HepG2 (cell line): ENCODE measurements around the gene FGD4. TPM values are rescaled to one million over a fixed set of nuclear protein-coding genes. Genes with fewer than 3 reads are reported as not detected.

Experiments used
- ATAC-seq: fragments of 200-7000 bp; cut with Tn5 transposase; 3 replicates; pipeline ENCODE4 v1.9.1; 2020; ENCODE audit warnings: mild to moderate bottlenecking, moderate library complexity
- BruUV-seq: library from RNA; stranded (reverse); fragments of 400-500 nt; replicated peaks from 2 replicates; lab custom pipeline; 2021; lab: Mats Ljungman, UMichigan
- CTCF ChIA-PET: fragments of 300-600 bp; formaldehyde crosslinking; extraction: SDS; loops from one replicate; lab custom pipeline; 2021; ENCODE audit warnings: low total read pairs, inconsistent platforms, low intra/inter-chr PET ratio; lab: Yijun Ruan, JAX
- POLR2A ChIA-PET: fragments of 350-600 bp; sonication (Branson Sonifier 250); formaldehyde crosslinking; loops from one replicate; lab custom pipeline; 2020; ENCODE audit warnings: antibody characterized with exemption, inconsistent platforms; lab: Yijun Ruan, JAX
- DNase-seq: peaks from one replicate; pipeline ENCODE4 v3.0.0-alpha.2; 2015; ENCODE audit warnings: low spot score
- FAIRE-seq: peaks from 3 replicates; lab custom pipeline; 2011; peaks lifted over from hg19 to GRCh38; lab: Jason Lieb, UNC
- H2AFZ ChIP-seq: one replicate; pipeline ENCODE4 v1.6.1; 2011; ENCODE audit warnings: low read length, inconsistent platforms
- H3K27ac ChIP-seq: fragments of 300-600 bp; 3 replicates; pipeline ENCODE4 v1.8.0; 2011; ENCODE audit warnings: mixed run types, mild to moderate bottlenecking, mixed read lengths, low read length, inconsistent platforms; ENCODE audit not compliant: insufficient read depth; ENCODE audit errors: extremely low read length
- H3K27me3 ChIP-seq, 2 experiments: fragments of 200-600 bp in 1 of 2; 2 replicates in 1 of 2; 3 replicates in 1 of 2; pipeline versions ENCODE4 v1.6.0 to v1.8.0; 2011; ENCODE audit warnings: low read length in 2 of 2, mild to moderate bottlenecking in 2 of 2, moderate library complexity in 2 of 2, inconsistent platforms in 1 of 2; ENCODE audit not compliant: insufficient read depth in 2 of 2, control insufficient read depth in 1 of 2
- H3K36me3 ChIP-seq, 2 experiments: fragments of 200-600 bp in 1 of 2; replicated peaks in 1 of 2; 2 replicates in 1 of 2; 3 replicates in 1 of 2; pipeline versions ENCODE4 v1.5.1 to v1.8.0; 2011; ENCODE audit warnings: low read length in 2 of 2, inconsistent platforms in 1 of 2; ENCODE audit not compliant: insufficient read depth in 2 of 2, control insufficient read depth in 1 of 2
- H3K4me1 ChIP-seq: 2 replicates; pipeline ENCODE4 v1.5.1; 2012; ENCODE audit warnings: low read length, inconsistent platforms; ENCODE audit not compliant: insufficient read depth
- H3K4me2 ChIP-seq: 2 replicates; pipeline ENCODE4 v1.6.0; 2011; ENCODE audit warnings: low read depth, low read length, inconsistent platforms
- H3K4me3 ChIP-seq, 3 experiments: fragments of 200-600 bp in 1 of 3; sonication (generic), shearing (Covaris generic) in 1 of 3; replicated peaks in 1 of 3; 2 replicates each; pipeline ENCODE4 v1.5.1; 2011 to 2016; ENCODE audit warnings: low read length in 3 of 3, inconsistent platforms in 2 of 3, low read depth in 2 of 3, mild to moderate bottlenecking in 2 of 3, control low read depth in 1 of 3, mixed read lengths in 1 of 3; ENCODE audit not compliant: insufficient read depth in 1 of 3
- H3K79me2 ChIP-seq: one replicate; pipeline ENCODE4 v1.6.1; 2011; ENCODE audit warnings: low read length, inconsistent platforms; ENCODE audit not compliant: insufficient read depth
- H3K9ac ChIP-seq: 2 replicates; pipeline ENCODE4 v1.6.0; 2011; ENCODE audit warnings: mild to moderate bottlenecking, low read depth, low read length, inconsistent platforms; ENCODE audit not compliant: insufficient read depth
- H3K9me3 ChIP-seq: 2 replicates; pipeline ENCODE4 v1.5.1; 2012; ENCODE audit warnings: mild to moderate bottlenecking, low read length
- H4K20me1 ChIP-seq: 2 replicates; pipeline ENCODE4 v1.6.0; 2011; ENCODE audit warnings: inconsistent platforms, mild to moderate bottlenecking, low read length, moderate library complexity; ENCODE audit not compliant: insufficient read depth
- CBX1 ChIP-seq: IDR thresholded peaks from one replicate; pipeline ENCODE4 v1.6.1; 2016; ENCODE audit warnings: antibody characterized with exemption, low read depth
- FOXJ3 ChIP-seq: sonication (generic); formaldehyde crosslinking; IDR thresholded peaks from 2 replicates; pipeline ENCODE4 v1.4.0; 2020; ENCODE audit warnings: missing genetic modification reagents, mild to moderate bottlenecking, borderline replicate concordance
- MTA3 ChIP-seq: sonication (generic); formaldehyde crosslinking; IDR thresholded peaks from 2 replicates; pipeline ENCODE4 v1.4.0; 2020; ENCODE audit warnings: missing genetic modification reagents
- NFYC ChIP-seq: IDR thresholded peaks from 2 replicates; pipeline ENCODE4 v1.6.1; 2016; ENCODE audit warnings: missing genetic modification reagents, missing compliant biosample characterization
- TBL1XR1 ChIP-seq: fragments of 150-350 bp; IDR thresholded peaks from 2 replicates; pipeline ENCODE4 v1.6.1; 2014; ENCODE audit warnings: borderline replicate concordance, low read length; ENCODE audit not compliant: partially characterized antibody
- TOPORS ChIP-seq: sonication (generic); formaldehyde crosslinking; IDR thresholded peaks from 2 replicates; pipeline ENCODE4 v1.8.0; 2023; ENCODE audit warnings: mild to moderate bottlenecking, missing genetic modification reagents
- U2AF2 ChIP-seq: fragments of 200-400 bp; formaldehyde crosslinking; IDR thresholded peaks from 2 replicates; pipeline ENCODE4 v1.6.1; 2017; ENCODE audit warnings: low read depth, mild to moderate bottlenecking, low read length
- ZBTB7B ChIP-seq: sonication (generic); formaldehyde crosslinking; IDR thresholded peaks from 2 replicates; pipeline ENCODE4 v1.4.0; 2020; ENCODE audit warnings: missing genetic modification reagents
- ZNF510 ChIP-seq: sonication (generic); formaldehyde crosslinking; IDR thresholded peaks from 2 replicates; pipeline ENCODE4 v1.4.0; 2020; ENCODE audit warnings: low read depth, mild to moderate bottlenecking, missing genetic modification reagents
- ZNF577 ChIP-seq: sonication (generic); formaldehyde crosslinking; IDR thresholded peaks from 2 replicates; pipeline ENCODE4 v1.4.0; 2020; ENCODE audit warnings: mild to moderate bottlenecking, low read depth, missing genetic modification reagents, borderline replicate concordance
- ZNF788 ChIP-seq: sonication (generic); formaldehyde crosslinking; IDR thresholded peaks from 2 replicates; pipeline ENCODE4 v1.5.0; 2020; ENCODE audit warnings: mild to moderate bottlenecking, missing genetic modification reagents, borderline replicate concordance
- ZNF878 ChIP-seq: sonication (generic); formaldehyde crosslinking; IDR thresholded peaks from 2 replicates; pipeline ENCODE4 v1.8.1; 2023; ENCODE audit warnings: mild to moderate bottlenecking, missing genetic modification reagents, moderate library complexity
- ZSCAN25 ChIP-seq: sonication (generic); formaldehyde crosslinking; IDR thresholded peaks from 2 replicates; pipeline ENCODE4 v1.8.0; 2022; ENCODE audit warnings: mild to moderate bottlenecking, missing genetic modification reagents
- WGBS: methylation state at CpG from one replicate; pipeline ENCODE4 v1.1.6; 2017; ENCODE audit warnings: low lambda C conversion rate; 5-methylcytosine and 5-hydroxymethylcytosine counted together
- in situ Hi-C: cut with HindIII; loops from 2 replicates; pipeline ENCODE4 v1.10.0; 2017; ENCODE audit warnings: low pct_unique_long_range_greater_than_20kb; ENCODE audit not compliant: extremely low pct_ligation_motif_present
- intact Hi-C: fragments of 100-400 bp; cut with micrococcal nuclease; formaldehyde crosslinking; loops from one replicate; pipeline ENCODE4 v1.10.0; 2022; ENCODE audit not compliant: unreplicated experiment
- polyA plus RNA-seq, 8 experiments: library from polyadenylated mRNA; depleted of rRNA in 3 of 8; stranded (reverse) in 7 of 8; unstranded in 1 of 8; fragments of >200 nt; fragmentation: Illumina TruSeq in 4 of 8; extraction: Trizol in 4 of 8; gene quantifications; 2 replicates each; pipeline versions ENCODE4 v1.2.1 to v1.2.3, GENCODE V29; 2011 to 2016; ENCODE audit warnings: low read depth in 4 of 8, missing spikeins in 1 of 8, mixed read lengths in 1 of 8; ENCODE audit not compliant: insufficient read depth in 1 of 8
- total RNA-seq, 5 experiments: library from RNA; depleted of rRNA; stranded (reverse); fragments of >200 nt; fragmentation: Illumina TruSeq; extraction: Trizol; gene quantifications; 2 replicates each; pipeline ENCODE4 v1.2.3, GENCODE V29; 2016; ENCODE audit warnings: low read depth in 1 of 5
- TF ChIP-seq, protein P1 (sequence below): sonication (generic); formaldehyde crosslinking; IDR thresholded peaks from 2 replicates; pipeline ENCODE4 v1.4.0; 2020; ENCODE audit warnings: missing genetic modification reagents
- TF ChIP-seq, protein P2 (sequence below): sonication (generic); formaldehyde crosslinking; IDR thresholded peaks from 2 replicates; pipeline ENCODE4 v1.5.0; 2020; ENCODE audit warnings: missing genetic modification reagents
- TF ChIP-seq, protein P3 (sequence below): sonication (generic); formaldehyde crosslinking; IDR thresholded peaks from 2 replicates; pipeline ENCODE4 v1.5.0; 2020; ENCODE audit warnings: missing genetic modification reagents, mild to moderate bottlenecking, borderline replicate concordance
- TF ChIP-seq, protein P4 (sequence below): sonication (generic); formaldehyde crosslinking; IDR thresholded peaks from 2 replicates; pipeline ENCODE4 v1.4.0; 2020; ENCODE audit warnings: mild to moderate bottlenecking, missing genetic modification reagents

Gene FGD4
- total and polyA plus RNA-seq, 2 of the 13 experiments (the other 11 are each of a cell fraction or from before 2014, with no cell fraction given), result 4.6 to 6.6 TPM

DNA sequence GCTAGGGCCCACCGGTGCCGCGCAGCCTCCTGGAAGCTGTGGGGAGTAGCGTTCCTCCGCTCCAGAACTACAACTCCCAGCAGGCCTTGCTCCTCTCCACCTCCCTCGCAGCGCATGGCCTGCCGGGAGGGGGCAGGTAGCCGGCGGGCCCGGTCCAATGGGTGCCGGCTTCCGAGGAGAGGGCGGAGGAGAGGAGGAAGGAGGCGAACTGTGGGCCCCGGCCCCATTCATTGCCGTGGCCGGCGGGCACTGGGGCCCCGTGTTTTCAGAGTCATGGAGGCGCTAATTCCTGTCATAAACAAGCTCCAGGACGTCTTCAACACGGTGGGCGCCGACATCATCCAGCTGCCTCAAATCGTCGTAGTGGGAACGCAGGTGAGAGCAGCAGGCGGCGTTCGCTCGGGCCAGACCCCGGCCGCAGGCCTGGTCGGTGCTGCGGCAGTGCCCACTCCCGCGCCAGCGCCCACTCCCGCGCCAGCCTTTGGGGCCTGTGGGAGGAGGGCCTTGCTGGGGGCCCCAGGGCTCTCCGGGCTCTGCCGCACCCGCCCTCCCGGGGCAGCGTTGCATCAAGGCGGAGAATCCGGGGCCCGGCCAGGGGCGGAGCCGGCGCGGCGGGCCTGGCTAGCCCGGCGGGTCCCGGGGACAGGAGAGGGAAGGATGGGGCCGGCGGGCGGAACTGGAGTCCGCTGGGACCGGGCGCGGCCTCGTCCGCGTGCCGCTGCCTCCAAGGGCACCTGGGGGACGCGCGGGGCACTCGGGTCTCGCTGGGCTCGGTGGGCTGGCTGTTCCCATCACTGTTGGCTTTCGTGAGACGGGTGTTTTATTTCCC, 279.9 kb downstream of the FGD4 start, which contains the start of gene DNM1L:
TSS of gene DNM1L (plus strand) at position 211 of the 829 bp plus-strand sequence. CDS start at position 274, 63 bp downstream.
- Histone ChIP-seq H3K9me3 (no peaks in the 10 kb centered on the region), H3K4me3 (peak within 1 kb of the TSS; percentile 84 to 85 (median 84)), H3K9ac (peak within 1 kb of the TSS; percentile 92), H4K20me1 (no peaks in the 10 kb centered on the region), H2AFZ (peak within 1 kb of the TSS; percentile 20), H3K27me3 (no peaks in the 10 kb centered on the region; a peak in 1 of 5 replicates), H3K4me2 (peak within 1 kb of the TSS; percentile 76), H3K36me3 (no peaks in the 10 kb centered on the region), H3K4me1 (peaks cover 64% of the 10 kb centered on the region), H3K27ac (peak within 1 kb of the TSS; percentile 92), H3K79me2 (peaks cover 43% of the 10 kb centered on the region)
- DNase-seq (peak; percentile 93), FAIRE-seq (peak; percentile 74), ATAC-seq (peak; percentile 96)
- ChIA-PET CTCF (no interaction called here), POLR2A (interaction anchor here (1.9 to 3.2 kb wide), 2 partner anchors 76 to 217 kb away, joined by 6 to 13 read pairs; partner anchors contain the start of genes PKP2 and YARS2)
- 2% methylated on average over 28 of the region's 76 CpGs for WGBS
- intact Hi-C loops (loop anchor here (5.0 to 10.0 kb wide), 2 partner anchors 137 to 285 kb away; partner anchors contain the start of gene FGD4), in situ Hi-C loops (loop anchor here (10.0 kb wide), 1 partner anchor 315 kb away; no protein-coding TSS in a partner anchor)
- TSS peak; percentile 53 for BruUV-seq
- TF ChIP-seq NFYC (CRISPR knock-in tag) (peak; percentile 83), U2AF2 (no peak), ZNF788 (CRISPR knock-in tag) (peak; percentile 87; the same call in 1 of the 2 replicates), TOPORS (CRISPR knock-in tag) (peak; percentile 70; the same call in 1 of the 2 replicates), ZNF577 (CRISPR knock-in tag) (0 out of 2 replicates have a peak, but pooled peaks have one; percentile 55), MTA3 (CRISPR knock-in tag) (no peak), TBL1XR1 (peak; percentile 81), ZBTB7B (CRISPR knock-in tag) (0 out of 2 replicates have a peak, but pooled peaks have one; percentile 15), CBX1 (no peak), ZSCAN25 (peak; percentile 38; the same call in 1 of the 2 replicates), ZNF510 (CRISPR knock-in tag) (peak; percentile 74; the same call in 1 of the 2 replicates), FOXJ3 (CRISPR knock-in tag) (0 out of 2 replicates have a peak, but pooled peaks have one; percentile 42), ZNF878 (no peak; the same call in 1 of the 2 replicates)
- TF ChIP-seq, protein P1, sequence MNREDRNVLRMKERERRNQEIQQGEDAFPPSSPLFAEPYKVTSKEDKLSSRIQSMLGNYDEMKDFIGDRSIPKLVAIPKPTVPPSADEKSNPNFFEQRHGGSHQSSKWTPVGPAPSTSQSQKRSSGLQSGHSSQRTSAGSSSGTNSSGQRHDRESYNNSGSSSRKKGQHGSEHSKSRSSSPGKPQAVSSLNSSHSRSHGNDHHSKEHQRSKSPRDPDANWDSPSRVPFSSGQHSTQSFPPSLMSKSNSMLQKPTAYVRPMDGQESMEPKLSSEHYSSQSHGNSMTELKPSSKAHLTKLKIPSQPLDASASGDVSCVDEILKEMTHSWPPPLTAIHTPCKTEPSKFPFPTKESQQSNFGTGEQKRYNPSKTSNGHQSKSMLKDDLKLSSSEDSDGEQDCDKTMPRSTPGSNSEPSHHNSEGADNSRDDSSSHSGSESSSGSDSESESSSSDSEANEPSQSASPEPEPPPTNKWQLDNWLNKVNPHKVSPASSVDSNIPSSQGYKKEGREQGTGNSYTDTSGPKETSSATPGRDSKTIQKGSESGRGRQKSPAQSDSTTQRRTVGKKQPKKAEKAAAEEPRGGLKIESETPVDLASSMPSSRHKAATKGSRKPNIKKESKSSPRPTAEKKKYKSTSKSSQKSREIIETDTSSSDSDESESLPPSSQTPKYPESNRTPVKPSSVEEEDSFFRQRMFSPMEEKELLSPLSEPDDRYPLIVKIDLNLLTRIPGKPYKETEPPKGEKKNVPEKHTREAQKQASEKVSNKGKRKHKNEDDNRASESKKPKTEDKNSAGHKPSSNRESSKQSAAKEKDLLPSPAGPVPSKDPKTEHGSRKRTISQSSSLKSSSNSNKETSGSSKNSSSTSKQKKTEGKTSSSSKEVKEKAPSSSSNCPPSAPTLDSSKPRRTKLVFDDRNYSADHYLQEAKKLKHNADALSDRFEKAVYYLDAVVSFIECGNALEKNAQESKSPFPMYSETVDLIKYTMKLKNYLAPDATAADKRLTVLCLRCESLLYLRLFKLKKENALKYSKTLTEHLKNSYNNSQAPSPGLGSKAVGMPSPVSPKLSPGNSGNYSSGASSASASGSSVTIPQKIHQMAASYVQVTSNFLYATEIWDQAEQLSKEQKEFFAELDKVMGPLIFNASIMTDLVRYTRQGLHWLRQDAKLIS (CRISPR knock-in tag), result no peak
- TF ChIP-seq, protein P2, sequence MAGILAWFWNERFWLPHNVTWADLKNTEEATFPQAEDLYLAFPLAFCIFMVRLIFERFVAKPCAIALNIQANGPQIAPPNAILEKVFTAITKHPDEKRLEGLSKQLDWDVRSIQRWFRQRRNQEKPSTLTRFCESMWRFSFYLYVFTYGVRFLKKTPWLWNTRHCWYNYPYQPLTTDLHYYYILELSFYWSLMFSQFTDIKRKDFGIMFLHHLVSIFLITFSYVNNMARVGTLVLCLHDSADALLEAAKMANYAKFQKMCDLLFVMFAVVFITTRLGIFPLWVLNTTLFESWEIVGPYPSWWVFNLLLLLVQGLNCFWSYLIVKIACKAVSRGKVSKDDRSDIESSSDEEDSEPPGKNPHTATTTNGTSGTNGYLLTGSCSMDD, result no peak
- TF ChIP-seq, protein P3, sequence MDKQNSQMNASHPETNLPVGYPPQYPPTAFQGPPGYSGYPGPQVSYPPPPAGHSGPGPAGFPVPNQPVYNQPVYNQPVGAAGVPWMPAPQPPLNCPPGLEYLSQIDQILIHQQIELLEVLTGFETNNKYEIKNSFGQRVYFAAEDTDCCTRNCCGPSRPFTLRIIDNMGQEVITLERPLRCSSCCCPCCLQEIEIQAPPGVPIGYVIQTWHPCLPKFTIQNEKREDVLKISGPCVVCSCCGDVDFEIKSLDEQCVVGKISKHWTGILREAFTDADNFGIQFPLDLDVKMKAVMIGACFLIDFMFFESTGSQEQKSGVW, result no peak
- TF ChIP-seq, protein P4, sequence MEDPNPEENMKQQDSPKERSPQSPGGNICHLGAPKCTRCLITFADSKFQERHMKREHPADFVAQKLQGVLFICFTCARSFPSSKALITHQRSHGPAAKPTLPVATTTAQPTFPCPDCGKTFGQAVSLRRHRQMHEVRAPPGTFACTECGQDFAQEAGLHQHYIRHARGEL (CRISPR knock-in tag), result no peak
